ENCODE results near the gene DHX40.
A peak's percentile ranks its signal among the peaks of the same experiment; 100 is the strongest.
"Not testable (repeated sequence)": the region's sequence is repeated elsewhere in the genome, so short reads cannot be mapped to it uniquely, and the experiment has no call there.

Gene DHX40

DNA sequence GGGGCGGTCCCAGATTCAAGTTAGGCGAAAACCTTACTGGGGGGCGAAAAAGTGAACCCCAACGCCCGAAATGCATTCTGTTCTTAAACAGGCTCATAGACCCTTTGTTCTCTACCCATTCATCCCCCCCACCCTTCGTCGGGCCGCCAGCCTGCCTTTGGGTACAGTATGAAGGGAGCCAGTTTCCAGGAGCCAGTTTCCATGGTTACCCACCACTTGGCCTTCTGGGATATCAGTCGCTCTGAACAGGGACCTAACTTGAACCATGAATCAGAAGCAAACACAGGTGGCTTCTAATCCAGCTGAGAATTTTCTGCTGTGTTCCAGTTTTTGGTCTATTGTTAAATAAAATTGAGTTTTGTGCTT, 532 bp downstream of the DHX40 start:
- DNase-seq = peak; percentile 35

DNA sequence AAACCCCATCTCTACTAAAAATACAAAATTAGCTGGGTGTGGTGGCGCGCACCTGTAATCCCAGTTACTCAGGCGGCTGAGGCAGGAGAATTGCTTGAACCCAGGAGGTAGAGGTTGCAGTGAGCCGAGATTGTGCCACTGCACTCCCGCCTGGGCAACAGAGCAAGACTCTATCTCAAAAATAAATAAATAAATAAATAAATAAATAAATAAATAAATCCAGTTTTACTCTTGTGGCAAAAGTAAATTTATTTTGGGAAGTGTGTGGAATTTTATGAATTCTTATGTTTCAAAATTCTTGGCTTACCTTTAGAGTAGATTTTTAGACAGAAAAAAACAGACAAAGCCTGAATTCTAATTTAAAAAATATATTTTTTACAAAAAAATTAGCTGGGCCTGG, 3.7 kb downstream of the DHX40 start:
- DNase-seq = not testable (repeated sequence)

DNA sequence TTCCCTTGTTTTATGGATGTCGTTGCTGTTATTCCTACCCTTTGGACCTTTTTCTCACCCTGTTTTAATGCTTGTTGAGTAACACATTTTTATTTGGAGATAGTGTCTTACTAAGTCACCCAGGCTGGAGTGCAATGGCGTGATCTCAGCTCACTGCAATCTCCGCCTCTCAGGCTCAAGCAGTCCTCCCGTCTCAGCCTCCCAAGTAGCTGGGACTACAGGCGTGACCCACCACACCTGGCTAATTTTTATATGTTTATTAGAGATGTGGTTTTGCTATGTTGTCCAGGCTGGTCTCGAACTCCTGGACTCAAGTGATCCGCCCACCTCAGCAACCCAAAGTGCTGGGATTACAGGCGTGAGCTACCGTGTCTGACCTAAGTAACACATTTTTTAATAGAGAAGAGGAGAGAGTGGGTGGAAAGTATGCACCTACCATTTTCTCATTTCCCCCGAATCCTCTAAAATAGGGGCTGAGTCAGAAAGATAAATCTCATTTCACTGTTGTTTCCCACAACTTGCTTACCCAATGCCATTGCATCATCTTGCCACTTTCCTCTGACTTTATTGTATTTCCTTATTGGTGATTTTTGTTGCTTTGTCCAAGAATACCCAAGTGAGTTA, 7.0 kb downstream of the DHX40 start:
- no peak for DNase-seq

DNA sequence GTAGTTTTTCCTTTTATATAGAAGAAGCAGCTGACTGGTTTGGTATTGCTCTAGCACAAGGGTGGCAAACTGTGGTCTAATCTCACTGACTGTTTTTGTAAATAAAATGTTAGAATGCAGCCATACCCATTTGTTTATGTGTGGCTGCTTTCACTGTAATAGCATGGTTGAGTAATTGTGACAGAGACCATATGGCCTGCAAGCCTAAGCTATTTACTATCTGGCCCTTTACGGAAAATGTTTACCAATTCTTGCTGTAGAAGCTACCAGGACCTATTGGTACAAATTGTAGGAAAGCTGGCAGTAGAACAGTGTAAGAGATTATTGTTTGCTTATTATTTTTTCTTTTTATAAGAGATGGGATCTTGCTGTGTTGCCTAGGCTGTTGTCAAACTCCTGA, 18.8 kb downstream of the DHX40 start:
- not testable (repeated sequence) for DNase-seq

DNA sequence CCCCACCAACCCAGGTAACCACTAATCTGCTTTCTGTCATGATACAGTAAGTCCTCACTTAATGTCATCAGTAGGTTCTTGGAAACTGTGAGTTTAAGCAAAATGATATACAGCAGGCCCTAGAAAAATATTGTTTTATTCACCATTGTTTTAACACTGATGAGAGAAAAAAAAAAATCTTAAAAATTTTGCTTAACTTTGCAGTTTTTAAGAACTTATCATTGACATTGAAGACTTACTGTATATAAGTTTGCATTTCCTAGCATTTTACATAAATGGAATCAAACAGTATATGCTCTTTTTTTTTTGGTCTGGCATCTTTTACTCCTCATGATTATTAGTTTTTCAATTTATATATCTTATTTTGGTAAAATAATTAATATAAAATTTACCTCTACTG, 34.8 kb downstream of the DHX40 start:
- DNase-seq = no peak

DNA sequence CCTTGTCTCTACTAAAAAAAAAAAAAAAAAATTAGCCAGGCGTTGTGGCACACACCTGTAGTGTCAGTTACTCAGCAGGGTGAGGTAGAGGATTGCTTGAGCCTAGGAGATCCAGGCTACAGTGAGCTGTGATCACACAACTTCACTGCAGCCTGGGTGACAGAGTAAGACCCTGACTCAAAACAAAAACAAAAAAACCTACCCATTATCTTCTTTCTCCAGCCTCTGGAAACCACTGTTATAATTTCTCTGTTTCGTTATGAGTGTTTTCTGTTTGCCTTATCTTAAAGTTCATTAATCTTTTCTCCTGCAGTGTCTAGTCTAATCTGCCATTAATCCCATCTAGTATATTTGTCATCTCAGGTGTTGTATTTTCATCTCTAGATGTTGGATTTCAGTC, 35.7 kb downstream of the DHX40 start:
- DNase-seq = no peak

DNA sequence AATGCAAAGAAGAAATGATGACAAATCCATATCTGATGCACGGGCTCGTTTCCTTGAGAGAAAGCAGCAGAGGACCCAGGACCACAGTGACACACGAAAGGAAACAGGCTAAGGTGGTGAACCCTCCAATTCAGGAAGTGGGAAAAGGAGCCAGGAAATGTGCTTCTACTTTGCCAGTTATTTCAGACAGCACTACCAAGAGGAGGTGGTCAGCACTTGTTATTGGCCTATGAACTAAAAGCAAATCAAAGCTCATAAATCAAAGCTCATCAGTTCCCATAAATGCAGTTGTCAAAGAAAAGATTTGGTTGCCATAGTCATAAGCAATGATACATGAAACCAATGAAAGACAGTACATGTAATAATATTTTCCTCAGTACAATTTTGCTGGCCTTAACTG, 41.7 kb downstream of the DHX40 start:
- DNase-seq = no peak

DNA sequence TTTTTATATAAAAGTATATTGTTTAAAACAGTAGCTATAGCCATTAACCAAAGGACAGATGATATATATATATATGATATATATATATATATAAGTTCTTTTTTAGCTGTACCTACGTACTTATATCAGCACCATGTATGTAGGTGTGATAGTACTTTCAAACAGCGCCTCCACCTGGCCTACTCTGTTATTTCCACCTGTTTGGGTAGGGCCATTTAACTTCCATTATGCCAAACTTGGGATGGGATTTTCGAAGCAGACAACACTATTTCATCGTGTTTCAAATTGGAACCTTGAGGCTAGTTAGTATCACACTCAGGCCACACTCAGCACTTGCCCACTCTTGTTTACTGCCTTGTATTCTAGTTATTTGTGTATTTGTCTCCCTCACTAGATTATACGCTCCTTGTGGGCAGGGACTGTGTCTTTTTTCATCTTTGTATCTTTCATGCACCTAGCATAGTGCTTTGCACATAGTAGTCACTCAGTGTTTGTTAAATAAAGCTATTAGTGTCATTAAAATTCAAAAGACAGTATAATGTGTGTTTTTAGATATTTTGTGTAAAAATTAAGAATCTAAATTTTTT, 42.5 kb downstream of the DHX40 start:
- no peak for DNase-seq

DNA sequence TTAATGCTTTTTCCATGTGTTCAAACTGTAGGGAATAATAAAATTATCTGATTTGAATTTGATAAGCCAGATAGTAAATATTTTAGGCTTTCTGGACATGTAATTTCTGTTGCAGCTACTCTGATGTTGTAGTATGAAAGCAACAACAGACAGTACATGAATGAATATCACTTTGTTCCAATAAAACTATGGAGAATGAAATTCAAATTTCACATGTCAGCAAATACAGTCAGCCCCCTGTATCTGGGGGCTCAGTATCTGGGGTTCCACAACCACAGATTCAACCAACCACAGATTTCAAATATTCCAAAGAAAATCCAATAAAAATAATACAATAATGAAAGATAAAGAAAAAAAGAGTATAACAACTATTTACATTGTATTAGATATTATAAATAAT, 46.1 kb downstream of the DHX40 start:
- DNase-seq = no peak

DNA sequence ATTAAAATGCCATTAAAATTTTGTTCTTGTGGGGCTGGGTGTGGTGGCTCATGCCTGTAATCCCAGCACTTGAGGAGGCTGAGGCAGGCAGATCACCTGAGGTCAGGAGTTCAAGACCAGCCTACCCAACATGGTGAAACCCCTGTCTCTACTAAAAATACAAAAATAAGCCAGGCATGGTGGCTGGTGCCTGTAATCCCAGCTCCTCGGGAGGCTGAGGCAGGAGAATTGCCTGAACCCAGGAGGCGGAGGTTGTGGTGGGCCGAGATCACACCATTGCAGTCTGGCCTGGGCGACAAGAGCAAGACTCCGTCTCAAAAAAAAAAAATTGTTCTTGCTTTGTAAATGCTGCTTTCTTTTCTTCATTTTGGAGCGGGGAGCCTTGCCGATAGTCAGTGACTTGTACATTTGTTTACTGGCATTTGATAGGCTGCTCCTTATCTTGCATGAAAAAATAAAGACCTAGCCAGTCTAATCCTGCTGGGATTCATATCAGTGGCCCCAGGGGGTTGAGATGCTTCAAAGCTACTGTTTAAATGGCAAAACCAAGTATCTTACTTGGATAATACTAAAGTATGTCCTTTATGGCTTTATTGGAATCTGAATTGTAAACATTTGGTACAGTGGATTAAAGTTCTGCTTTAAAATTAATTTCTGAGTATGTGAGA, 51.0 kb downstream of the DHX40 start:
- DNase-seq = no peak

DNA sequence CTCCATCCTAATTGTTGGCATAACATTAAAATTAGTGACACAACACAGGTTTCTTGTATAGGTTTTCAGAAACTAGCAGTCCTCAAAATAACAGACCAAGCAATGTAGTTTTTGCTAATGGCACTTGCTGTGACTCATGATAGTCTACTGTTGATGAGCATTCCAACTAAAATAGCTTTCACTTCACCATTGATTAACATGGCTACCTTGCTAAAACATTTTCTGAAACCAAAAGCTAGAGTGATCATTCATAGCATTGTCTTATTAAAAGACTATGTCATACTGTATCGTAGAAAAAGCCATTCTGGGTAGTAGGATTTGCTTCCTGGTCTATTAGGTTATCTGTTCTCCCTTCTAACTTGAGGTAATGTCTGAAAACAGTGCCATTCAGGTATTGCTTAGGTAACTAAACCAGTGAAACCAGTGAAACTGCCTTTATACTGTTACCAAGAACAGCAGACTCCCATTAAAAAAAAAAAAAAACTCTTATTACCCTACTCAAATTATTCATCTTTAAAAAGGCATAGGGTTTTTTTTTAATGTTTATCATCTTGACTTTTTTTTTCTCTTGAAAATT, 51.8 kb downstream of the DHX40 start:
- peak; percentile 12 for DNase-seq

DNA sequence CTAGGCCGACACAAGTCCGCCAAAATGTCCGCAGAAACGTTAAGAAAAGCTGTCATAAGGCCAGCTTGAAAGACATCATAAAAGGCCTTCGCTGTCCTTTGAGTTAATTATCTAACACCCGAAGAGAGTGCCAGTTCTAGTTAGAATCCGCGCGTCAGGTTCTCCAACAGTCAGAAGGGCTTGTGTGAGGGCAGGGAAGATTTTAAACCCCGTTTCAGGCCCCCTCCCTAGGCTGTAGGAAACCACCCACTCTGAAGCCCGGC, 53.6 kb downstream of the DHX40 start:
- DNase-seq = no peak

DNA sequence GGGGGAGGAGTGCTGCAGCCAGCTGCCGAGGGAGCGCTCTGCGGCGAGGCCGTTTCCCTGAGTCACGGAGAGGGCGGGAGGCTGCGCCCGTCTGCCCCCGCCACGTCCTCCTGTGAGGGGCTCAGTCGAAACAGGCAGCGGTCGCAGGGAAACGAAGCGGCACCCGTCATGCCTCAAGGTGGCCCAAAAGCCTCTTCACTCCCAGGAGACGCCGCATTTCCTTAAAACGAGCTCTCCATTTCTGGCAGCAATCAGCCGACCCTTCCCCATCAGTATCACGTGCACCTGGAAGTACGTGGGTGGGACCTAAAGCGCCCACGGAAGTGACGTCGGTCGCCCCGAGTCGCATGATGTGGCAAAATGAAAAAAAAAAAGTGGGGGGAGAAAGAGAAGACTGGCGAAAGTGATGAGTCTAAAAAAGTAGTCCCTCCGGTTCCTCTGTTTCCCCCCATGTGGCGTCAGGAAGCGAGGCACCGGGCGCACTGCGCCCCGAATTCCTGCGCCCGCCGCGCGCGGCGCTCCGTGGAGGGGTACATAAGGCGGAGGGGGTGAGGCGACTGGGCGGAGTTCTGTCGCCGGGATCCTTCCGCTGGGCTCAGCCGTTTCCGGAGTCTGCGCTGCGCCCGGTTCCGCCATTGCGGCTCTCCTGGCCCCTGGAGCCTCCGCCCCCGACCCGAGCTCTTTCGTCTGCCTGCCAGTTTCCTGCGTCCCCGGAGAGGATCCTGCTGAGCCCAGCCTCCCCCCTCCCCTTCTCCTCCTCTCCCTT, 54.1 kb downstream of the DHX40 start, which contains the start of gene CLTC:
CLTC (plus strand) TSS at position 598 of the 766 bp plus-strand sequence. CDS start 237 bp downstream, outside the sequence.
- DNase-seq = peak; percentile 82

DNA sequence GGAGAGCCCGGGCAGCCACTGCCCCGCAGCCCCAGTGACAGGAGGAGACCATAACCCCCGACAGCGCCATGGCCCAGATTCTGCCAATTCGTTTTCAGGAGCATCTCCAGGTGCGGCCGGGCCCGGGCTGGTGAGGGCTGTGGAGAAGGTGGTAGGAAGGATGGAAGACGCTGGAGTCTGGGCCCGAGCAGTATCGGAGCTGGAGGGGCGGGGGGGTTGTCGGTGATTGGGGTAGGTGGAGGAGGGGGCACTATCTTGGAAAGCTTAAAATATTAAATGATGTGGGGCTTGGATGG, 54.6 kb downstream of the DHX40 start:
- no peak for DNase-seq

DNA sequence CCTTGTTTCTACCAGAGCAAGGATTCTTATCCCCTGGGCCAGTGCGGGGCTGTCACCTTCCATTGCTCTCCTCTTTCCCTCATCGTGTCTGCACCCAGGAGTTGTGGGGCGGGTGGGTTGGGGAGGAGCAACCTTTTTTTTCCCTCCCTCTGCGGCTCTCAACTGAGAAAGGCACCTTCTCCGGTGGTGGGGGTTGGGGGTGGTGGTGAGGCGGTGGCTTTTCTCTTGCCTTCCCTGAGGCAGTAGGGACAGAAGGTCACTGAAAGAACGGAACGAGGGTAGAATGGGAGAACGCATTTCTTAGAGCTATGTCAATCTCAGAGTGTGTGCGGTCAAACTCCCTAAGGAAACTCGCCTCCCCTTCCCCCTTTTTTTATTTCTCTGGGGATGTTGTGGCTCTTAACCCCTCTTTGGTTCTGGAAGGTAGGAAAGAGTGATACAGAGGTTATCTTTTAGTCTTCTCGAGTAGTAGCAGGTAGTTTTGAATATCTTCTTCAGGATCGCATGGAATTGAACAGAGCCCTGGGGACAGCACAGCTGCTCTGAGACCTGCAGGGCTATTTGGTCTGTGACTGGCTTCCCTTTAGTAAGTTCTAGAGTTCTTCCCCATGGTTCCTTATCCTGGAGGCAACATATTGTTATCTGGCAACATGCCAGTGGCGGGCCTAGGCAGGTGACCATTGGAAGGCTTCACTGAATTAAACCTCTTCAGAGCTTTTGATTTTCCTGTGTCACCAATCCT, 55.3 kb downstream of the DHX40 start:
- peak; percentile 2 for DNase-seq

DNA sequence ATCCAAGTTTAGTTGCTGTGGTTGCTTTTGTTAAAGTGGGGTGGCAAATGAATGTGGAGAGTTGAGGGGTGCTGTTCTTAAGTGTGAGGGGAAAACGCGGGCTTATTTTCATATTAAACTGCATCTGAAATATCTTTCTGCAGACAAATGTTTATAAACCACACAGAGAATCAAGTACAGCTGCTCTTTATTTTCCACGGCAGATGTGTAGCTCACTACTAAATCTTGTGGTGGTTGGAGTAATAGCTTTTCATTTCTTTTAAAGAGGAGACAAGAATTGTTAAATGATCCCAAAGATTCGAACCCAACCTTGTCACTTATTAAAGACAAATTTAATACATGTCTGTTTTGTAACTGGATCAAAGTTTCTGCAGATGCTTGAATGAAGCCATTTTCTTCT, 56.4 kb downstream of the DHX40 start:
- DNase-seq = no peak

DNA sequence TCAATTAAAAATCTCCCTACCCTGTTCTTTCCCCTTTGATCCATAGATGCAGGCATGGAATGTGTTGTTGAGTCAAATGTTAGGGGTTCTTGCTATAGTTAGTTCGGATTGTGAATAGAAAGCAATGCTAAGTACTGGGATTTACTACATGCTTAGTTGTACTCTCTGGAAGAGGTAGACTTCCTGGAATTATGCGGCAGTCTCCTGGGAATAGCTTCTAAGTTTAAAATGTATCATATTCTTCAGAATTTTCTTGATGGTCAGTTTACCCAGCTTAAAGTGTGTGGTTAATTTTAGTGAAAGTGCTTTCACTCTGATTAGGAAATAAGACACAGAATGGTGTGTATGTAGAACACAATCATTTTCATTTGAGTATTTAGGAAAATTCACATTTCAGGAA, 57.7 kb downstream of the DHX40 start:
- no peak for DNase-seq

DNA sequence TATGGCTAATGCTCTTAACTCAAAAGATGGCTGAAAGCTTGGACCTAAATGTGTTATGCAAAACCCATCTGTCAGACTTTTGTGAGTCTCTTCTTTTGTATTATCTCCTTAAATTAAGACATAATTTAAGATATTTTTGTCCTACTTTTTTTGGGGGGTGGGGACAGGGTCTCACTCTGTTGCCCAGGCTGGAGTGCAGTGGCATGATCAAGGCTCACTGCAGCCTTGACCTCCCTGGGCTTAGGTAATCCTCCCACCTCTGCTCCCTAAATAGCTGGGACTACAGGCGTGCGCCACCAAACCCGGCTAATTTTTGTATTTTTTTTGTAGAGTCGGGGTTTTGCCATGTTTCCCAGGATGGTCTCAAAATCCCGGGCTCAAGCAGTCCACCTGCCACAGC, 61.3 kb downstream of the DHX40 start:
- DNase-seq = no peak

DNA sequence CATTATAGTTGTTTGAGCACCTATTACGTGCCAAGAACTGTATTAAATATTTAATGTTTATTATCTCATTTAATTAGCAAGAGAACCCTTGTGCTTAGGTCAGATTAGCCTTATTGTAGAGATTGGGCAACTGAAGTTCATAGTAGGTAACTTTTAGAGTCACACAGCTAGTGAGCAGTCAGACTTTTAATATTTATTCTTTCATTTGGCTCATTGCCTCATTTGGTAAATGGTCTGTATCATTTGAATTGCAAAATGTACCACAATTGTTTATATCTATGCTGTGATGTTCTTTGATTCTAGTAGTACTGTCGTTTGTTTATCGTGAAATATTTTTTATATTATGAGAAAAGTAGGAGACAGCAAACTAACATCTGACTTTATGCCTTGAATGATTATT, 61.9 kb downstream of the DHX40 start:
- DNase-seq = peak; percentile 11

DNA sequence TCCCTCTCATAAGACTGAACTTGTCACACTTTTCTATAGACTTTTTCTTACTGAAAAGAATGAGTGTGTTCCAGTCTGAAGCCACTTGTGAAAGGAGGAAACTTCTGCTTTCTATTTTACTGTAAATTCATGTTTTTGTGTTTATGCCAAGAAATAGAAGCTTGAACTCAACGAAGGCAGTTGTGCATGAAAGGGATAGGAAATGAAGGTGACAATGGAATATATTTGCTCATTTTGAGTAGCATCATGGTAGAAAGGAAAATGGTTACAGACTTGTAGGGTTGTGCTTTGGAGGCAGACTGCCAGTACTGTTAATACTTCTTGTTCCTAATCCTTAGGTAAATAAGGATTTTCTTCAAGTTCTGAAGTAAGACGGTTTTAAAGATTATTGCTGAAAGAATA, 62.4 kb downstream of the DHX40 start:
- DNase-seq = no peak

DNA sequence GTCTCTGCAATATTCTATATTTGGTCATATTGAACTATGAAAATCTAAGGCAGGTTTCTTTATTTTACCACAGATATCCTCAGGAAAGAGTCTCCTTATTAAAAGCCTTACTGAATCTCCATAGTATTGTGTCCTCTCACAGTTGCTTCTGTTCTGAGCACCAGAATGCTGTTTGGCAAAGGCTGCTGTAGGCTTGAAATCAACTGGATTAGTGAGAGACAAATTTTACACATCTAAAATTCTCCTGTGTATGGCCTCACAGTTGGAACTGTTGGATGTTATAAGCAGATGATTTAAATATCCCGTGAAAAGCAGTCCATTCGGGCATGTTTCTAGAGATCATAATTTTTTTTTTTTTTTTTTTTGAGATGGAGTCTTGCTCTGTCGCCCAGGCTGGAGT, 63.8 kb downstream of the DHX40 start:
- DNase-seq = no peak

DNA sequence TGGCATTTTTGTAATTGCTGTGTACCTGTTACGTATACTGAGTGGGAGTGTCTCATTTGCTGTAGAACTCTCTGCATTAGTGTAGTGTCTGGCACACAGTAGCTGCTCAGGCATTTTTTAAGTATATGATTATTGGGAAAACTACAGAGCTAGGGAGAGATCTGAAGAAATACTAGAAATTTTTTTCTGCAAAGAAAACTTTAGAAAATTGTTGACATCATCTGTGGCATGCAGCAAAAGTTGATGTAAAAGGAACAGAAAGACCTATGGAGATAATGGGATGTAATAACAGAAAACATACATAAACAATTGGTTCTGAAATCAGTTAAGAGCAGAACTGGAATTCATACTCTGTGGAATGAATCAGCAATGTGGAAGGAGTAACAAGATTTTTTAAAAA, 65.9 kb downstream of the DHX40 start:
- no peak for DNase-seq

DNA sequence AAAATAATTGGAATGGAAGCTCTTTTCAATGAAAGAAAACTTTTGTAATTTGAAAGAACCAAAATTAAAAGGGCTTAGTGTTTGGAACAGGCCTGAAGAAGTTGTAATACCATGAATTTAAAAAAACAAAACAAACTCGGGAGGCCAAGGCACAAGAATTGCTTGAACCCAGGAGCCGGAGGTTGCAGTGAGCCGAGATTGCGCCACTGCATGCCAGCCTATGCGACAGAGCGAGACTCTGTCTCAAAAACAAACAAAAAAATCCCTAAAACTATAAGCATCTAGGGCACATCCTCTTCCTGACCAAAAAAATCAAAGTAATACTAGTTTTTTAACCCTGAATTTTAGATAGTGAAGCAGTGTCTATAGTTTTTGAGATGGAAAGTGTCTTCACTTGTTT, 67.0 kb downstream of the DHX40 start:
- DNase-seq = no peak

Data from DMS79 treated with DMSO at 0.1 percent for 48 hours (cell line).